Fibroblast of skin of left biceps (primary cell): ENCODE results near the gene SEPTIN1.
"Not testable (repeated sequence)": the region's sequence is repeated elsewhere in the genome, so short reads cannot be mapped to it uniquely, and the experiment has no call there.

ENCODE experiments used
- DNase-seq, 2 experiments: peaks; one replicate each; pipeline ENCODE4 v3.0.0-alpha.2; 2013; ENCODE audit warnings: low read depth in 2 of 2

SEPTIN1 gene

DNA sequence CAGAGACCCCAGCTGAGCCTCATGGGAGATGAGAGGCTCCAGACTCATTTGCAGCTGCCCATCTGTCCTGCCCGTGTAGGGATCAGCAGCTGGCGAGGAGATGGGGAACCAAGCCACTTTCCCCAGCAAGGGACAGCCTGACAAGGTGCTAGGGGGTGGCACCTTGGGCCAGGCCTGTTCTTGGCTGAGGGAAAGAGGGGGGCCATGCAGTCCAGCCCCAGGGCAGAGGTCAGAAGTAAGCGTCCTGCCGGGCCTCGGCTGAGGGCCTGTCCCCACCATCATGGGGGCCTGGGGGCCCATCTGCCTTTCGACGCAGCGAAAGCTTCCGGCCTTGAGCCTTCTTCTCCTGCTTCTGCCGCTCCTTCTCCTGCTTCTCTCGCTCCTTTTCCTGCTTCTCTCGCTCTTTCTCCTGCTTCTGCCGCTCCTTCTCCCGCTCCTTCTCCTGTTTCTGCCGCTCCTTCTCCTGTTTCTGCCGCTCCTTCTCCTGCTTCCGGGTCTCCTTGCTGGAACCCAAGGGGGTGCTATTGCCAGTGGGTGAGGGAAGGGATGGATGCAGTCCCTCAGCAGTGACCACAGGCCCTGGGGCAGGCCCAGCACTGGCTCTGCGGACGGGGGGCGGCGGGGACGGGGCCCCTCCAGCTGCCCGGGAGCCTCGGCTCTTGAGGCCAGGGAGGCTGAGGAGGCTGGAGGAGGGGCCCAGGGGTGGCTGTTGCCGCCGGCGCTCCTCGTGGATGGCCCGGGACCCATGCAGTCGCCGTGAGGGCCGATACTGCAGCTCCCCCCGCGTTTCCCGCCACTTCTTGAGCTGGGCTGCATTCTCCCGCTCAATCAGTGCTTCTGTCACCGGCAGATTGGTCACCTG, 24.4 kb downstream of the SEPTIN1 start:
- no peak for DNase-seq

DNA sequence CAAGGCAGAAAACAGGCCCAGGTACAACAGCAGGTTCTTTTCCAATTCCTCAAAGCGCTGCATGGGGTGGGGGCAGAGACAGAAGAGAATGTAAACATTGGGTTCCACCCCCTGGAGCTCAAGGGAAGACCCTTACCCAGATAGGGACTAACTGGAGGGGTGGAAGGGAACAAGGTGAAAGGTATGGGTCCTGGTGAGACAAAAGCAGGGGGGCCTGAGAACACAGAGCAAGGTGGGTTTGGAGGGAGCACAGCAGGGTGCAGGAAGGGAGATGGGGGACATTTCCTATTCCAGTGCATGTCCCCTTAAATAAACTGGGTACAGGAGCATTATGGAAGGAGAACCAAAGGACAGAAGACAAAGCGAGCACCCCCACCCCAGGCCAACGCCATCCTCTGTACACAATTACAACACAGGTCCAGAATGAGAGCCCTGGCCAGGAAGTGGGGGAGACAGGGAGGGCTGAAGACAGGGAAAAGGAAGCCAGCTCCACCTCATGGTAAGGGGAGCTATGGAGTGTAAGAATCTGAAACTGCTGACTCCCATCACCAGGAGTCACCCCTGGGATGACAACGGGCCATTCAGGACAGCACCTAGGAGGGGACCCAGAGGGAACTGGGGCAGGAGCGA, 25.2 kb downstream of the SEPTIN1 start:
- DNase-seq, result no peak

DNA sequence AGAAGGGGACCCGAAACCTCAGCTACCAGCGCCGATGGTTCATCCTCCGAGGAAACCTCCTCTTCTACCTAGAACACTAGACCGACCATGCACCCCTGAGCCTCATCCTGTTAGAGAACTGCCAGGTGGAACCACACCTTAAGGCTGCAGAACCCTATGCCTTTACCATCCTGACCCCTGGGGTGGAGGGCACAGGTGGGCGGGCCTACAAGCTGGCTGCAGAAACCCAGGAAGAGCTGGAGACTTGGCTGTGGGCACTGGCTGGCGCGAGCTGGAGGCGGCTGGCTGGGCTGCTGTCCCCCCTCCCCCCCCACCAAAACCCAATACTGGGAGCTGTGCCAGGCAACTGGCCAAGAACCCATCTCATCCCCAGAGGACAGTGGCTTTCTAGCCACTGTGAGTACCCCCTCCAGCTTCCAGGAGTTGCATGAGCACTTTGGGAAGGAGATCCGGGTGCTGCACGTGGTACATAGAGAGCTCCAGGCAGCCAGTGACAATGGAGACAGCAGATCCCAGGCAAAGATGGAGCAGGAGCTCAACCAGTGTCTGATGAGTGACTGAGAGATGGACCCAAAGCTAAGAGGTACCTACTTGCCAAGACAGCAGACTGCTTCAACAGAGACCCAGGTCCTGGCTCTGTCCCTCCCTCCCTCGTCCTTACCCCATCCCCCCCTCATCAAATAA, 25.8 kb downstream of the SEPTIN1 start:
- no peak for DNase-seq

DNA sequence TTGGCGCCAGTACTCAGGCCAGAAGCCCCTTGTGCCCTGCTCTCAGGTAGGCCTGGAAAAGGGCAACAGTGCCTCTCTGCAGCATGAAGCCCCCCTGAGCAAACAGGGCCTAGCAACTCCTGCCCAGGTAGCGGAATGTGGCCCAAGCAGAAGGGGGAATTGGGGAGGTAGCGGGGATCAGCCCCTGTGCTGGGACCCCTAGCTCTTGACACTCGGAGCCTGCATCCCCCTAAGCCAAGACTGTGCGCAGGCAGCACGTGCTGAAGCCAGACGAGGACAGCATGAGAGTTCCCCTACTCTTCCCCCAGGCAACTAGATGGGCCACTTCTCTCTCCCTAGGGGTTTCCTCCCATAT, 26.4 kb downstream of the SEPTIN1 start:
- no peak for DNase-seq

DNA sequence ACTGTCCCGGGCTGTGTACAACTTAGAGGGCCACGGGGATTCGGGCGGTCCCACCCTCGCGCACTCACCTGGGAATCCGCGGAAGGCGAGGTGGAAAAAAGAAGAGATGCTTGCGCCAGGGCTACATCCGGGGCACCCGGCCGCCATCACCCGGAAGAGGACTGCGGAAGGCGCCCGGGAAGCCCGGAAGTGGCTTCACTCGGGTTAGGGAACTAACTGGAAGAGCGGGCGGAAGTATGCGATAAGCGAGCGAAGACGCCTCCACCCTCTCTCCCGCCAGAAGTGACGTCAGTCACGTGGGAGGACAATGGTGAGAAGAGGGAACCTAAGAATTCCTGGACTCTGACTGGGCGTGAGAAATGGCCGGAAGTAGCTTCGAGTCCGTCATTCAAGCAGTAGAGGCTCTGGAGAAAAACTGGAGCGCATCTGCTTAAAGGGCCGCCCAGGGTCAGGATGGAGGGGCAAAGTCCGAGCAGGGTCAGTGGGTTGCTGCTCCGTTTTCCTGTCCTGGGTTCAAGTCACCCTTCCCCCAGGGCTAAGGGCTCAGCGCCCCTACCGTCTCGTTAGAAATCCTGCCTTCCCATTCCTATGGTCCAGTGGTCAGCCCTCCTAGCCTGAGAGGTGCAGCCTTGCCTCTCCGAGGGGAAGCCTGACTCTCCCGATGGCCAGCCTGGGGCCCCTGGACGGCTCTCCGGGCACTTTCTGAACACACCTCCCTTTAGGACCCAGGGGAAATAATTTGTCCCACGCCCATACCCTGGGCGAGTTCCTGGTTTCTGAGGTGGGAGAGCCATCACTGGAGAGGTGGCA, 27.0 kb downstream of the SEPTIN1 start, which contains the start of gene CD2BP2:
TSS of gene CD2BP2 (minus strand) at position 165 of the 810 bp plus-strand sequence. CDS start 627 bp downstream, outside the sequence.
- DNase-seq, result peak; percentile 99

DNA sequence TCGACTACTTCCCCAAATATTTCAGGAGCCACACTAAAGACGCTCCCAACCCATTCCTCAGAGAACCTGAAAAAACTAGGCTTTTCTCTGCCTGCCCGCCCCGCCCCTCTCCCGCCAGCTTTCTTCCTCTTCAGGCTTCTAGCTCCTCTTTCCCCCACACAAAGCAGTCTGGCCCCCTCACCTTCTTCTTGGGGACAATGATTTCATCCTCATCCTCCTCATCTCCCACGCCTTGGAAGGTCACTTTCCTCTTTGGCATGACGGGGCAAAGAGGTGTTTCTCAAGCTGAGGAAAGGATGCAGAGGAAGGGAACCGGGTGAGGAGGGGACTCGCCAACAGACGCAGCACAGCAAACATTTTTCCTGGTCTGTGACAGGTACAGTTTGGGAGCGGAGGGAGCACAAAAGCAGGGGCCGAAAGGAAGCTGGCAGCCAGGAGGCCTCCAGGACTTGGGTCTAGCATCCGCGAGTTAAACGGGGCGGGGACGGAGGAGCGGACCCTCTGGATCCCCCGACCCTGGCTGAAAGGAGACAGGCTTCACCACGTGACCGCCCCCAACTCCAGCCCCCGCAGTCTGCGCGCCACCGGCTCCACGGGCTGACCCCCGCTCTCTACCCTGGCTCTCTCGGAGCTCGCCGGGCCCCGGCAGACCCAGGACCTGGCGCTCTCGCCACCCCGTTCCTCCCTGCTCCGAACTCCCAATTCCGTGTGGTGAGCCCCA, 27.8 kb downstream of the SEPTIN1 start:
- no peak for DNase-seq

DNA sequence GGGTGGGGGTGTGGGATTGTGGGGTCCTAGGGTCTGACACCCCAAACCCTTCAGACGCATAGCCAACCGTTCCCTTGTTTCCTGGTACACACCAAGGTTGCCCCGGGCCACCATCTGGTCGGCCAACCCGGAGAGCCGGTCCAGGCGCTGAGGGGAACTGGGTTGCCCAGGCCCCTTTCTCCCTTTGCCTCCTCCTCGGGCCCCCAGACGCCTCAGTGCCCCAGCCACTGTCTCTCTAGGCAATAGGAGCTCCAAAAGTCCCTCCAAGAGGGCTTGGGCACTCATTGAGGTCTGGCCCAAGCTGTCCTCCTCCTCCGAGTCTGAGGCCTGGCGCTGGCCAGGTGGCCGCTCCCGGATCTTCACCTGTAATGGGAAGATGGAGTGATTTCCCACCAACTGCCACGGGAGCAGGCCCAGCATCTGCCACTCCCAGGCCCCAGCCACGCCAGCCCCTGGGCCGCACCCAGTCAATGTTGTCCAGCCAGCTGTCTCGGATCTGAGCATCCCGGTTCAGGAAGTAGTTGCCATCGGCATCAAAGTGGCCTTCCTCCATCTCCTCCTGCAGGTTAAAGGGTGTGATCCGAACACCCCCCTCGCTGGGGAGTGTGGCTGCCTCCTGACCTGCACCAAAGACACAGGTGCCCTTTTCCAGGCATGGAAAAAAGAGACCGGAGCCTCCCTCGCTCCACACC, 28.8 kb downstream of the SEPTIN1 start:
- no peak for DNase-seq

DNA sequence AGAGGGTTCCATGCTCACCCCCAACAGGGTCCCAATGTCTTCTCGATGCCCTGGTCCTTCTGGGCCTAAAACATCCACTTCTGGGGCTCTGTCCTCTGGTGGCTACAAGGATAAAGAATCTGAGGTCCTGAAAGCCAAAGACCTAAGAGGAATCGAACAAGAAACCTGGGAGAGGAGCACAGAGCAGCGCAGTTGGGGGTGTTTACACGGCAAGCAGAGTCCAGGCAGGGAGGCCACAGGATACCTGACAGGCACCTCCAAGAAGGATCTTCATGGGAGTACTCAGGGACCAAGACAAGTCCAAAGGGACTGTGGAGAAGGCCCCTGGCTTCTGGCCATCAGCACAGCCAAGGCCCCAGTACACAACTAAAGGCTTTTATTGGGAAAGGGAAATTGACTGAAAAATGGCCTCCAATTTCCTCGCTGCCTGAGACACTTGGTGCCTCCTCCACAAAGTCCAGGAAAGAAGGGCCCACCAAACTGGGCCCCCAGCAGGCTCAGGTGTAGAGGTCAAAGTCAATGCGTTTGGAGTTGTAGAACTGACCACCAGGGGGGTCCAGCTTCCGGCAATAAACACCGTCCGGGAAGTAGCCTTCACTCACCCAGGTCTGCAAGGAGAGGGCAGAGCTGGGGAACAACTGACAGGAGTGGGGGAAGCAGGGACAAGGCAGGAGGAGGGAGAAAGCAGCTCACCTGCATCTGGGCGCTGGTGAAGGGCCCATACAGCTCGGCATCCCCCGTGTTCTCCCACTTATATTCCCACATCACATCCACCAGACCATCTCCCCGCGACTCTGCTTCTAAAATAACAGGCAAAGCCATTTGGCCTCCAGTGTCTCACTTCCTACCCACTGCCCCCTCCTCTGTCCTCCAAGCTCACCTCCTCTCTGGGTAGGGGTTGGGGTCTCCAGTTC, 29.6 kb downstream of the SEPTIN1 start:
- DNase-seq, result no peak

DNA sequence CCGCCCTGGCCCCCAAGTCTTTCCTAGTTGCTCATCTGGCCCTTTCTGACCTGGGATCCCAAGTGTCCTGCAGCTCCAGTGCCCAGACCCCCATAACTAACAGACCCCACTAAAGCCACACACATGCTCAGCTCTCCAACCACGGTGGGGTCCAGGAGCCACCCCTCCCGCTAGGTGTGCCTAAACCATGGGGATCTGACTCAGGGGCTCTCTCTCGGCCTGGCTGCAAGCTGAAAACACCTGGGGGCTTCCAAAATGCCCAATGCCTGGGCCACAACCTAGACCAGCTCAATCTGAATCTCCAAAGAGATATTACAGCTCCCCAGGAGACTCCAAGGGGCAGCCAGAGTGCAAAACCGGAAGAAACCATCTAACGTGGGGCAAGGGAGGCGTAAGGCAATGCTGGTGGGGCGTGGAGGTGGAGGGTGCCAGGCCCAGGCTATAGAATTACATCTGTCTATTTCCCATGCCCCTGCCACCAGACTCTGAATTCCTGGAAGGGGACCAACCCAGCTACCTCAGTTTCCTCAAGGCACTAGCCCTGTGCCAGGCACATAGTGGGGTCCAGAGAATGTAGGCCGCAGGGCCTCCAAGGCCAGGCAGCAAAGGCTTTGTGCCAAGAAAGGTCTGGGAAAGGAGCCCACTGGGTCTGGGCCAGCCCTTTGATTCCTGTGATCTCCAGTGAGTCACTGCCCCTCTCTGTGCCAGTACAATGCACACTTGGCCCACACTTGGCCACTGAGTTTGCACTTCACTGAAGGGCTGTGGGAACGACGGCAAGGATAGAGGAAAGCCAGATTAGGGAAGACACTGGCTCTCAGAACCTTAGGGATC, 30.6 kb downstream of the SEPTIN1 start:
- DNase-seq, result no peak

DNA sequence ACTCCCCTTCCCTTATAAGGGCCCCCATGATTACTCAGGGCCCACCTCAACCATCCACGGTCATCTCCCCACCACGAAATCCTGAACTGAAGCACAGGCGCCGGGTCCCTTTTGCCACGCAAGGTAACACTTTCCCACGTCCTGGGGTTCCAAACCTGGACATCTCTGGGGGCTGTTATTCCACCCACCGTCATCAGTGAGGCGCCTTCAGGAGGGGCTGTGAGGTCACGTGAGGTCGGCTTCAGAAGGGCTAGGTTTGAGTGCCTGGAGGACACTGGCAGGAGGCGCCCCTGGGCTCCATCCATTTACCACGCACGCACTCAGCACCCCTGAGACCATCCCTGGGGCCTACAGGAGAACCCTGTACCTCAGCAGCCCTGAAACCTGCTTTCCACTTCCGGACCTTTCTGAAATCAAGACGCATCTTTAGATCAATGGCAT, 31.3 kb downstream of the SEPTIN1 start:
- DNase-seq, result no peak

DNA sequence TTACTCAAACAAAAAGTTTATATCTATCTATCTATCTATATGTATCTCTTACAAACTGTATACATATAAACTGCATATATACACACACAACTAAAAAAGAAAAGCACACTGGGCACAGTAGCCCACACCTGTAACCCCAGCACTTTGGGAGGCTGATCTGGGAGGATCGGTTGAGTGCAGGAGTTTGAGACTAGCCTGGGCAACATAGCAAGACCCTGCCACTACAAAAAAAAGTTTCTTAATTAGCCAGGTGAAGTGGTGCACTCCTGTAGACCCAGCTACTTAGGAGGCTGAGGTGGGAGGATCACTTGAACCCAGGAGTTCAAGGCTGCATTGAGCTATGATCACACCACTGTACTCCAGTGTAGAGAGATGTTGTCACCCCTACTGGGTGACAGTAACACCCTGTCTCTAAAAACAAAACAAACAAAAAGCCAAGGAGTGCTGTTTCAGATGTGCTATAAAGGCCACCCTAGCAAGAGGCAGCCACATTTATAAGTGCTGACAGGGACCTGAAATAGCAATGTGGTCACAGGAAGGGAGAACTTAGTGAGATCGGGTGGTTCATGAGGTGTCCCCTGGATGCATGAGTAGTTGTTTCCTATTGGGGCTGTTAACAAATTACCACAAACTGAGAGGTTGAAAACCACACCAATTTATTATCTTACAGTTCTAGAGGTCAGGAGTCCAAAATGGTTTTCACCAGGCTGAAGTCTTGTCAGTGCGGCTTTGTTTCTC, 32.1 kb downstream of the SEPTIN1 start:
- DNase-seq, result no peak

DNA sequence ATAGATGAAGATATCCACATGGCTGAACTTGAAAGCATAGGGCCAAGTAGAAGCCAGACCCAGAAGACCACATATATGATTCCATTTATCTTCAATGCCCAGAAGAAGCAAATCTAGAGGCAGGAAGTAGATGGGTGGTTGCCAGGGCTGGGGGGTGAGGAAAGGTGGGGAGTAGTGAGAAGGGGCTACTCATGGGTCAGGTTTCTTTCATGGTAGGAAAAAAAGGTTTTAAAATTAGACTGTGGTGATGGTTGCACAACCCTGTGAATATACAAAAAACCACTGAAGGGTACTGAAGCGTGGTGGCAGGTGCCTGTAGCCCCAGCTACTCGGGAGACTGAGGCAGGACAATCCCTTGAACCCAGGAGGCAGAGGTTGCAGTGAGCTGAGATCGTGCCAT, 32.7 kb downstream of the SEPTIN1 start:
- DNase-seq, result no peak

DNA sequence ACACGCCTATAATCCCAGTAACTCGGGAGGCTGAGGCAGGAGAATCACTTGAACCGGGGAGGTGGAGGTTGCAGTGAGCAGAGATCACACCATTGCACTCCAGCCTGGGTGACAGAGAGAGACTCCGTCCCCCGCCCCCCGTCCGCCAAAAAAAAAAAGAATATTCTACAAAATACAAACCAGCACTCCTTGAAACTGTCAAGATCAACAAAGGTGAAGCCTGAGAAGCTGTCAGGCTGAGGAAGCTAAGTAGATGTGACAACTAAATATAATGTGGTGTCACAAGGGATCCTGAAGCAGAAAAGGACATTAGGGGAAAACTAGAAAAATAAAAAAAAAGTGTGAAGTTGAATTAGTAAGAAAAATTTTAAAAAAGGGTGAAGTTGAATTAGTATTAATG, 33.4 kb downstream of the SEPTIN1 start:
- no peak for DNase-seq

DNA sequence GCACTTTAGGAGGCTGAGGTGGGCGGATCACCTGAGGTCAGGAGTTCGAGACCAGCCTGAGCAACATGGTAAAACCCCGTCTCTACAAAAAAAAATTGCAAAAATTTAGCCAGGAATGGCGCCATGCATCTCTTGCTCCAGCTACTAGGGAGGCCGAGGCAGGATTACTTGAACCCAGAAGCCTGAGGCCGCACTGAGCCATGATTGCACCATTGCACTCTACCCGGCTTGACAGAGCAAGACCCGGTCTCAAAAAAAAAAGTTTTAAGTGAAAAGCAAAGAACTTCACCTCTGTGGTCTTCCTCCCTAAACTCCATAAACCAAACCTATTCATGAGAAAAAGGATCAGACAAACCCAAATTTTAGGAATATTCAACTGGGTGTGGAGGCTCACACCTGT, 34.2 kb downstream of the SEPTIN1 start:
- no peak for DNase-seq

DNA sequence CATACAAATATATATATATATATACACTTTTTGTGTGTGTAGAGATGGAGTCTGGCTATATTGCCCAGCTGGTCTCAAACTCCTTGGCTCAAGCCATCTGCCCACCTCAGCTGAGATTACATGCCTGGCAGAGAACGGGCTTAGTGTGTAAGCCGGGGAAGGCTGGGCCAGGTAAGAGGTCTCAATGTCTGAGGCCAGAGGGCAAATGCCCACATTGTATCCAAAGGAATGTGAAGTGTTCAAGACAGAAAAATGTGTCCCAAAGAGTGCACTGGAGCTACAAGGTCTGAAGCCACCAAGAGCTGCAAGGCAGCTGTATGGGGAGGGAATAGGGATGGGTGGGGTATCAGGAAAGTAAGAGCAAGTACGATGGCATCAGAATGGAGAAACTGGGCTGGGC, 36.1 kb downstream of the SEPTIN1 start:
- no peak for DNase-seq

DNA sequence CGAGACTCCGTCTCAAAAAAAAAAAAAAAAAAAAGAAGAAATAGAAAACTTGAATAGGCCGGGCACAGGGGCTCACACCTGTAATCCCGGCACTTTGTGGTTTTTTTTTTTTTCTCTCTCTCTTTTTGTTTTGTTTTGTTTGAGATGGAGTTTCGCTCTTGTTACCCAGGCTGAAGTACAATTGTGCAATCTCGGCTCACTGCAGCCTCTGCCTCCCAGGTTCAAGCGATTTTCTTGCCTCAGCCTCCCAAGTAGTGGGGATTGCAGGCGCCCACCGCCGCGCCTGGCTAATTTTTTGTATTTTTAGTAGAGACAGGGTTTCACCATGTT, 38.9 kb downstream of the SEPTIN1 start:
- not testable (repeated sequence) for DNase-seq

DNA sequence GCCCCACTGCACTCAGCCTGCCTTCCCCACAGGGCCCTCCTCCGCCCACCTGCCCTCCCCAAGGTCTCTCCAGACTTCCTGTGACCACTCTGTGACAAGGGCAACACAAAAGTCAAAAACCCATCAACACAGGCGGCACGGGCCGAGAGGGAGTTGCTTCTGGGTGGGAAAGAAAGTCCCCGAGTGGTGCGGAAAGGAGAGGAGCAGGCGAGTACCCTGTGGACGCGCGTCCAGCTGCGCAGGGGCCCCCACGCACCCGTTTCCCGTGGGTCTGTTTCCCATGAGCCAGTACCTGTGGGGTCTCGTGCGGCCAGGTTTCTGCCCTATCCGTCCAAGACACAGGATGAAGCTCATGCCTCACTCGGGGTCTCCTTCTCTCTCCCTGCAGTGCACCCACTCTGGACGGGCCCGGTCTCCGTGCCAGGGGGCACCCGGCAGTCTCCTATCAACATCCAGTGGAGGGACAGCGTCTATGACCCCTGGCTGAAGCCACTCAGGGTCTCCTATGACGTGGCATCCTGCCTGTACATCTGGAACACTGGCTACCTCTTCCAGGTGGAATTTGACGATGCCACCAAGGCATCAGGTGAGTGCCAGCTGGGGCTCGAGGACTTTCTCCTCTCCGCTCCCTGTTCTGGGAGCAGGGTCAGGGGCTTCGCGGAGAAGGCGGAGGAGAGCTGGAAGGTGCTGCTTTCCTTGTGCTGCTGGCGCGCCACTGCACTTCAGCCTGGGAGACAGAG, 39.4 kb downstream of the SEPTIN1 start:
- DNase-seq, result no peak
